CD14-positive monocyte (primary cell): ENCODE measurements around the gene OR4N5. TPM values are rescaled to one million over a fixed set of nuclear protein-coding genes. Genes with fewer than 3 reads are reported as not detected.
"Not testable (repeated sequence)": the region's sequence is repeated elsewhere in the genome, so short reads cannot be mapped to it uniquely, and the experiment has no call there.

Experiments
- DNase-seq, 3 donors: peaks; one replicate each; pipeline ENCODE4 v3.0.0-alpha.2; 2011 to 2022
- H2AFZ ChIP-seq: 2 replicates; pipeline ENCODE4 v1.6.0; 2012; ENCODE audit warnings: mild to moderate bottlenecking, low read depth, low read length, inconsistent platforms; ENCODE audit not compliant: insufficient read depth, poor library complexity, severe bottlenecking
- H3K27ac ChIP-seq, 2 donors: 1 replicate in 1 of 2; 2 replicates in 1 of 2; pipeline ENCODE4 v1.5.1; 2012 to 2013; ENCODE audit warnings: low read length in 2 of 2, control low read depth in 1 of 2, inconsistent platforms in 1 of 2, low read depth in 1 of 2, mild to moderate bottlenecking in 1 of 2
- H3K27me3 ChIP-seq, 2 donors: one replicate each; pipeline versions ENCODE4 v1.6.0 to v1.6.1; 2011 to 2013; ENCODE audit warnings: low read length in 2 of 2; ENCODE audit not compliant: control insufficient read depth in 2 of 2, insufficient read depth in 2 of 2
- H3K36me3 ChIP-seq, 2 donors: replicated peaks in 1 of 2; 1 replicate in 1 of 2; 2 replicates in 1 of 2; pipeline versions ENCODE4 v1.5.1 to v1.6.1; 2012 to 2013; ENCODE audit warnings: low read length in 2 of 2, control low read depth in 1 of 2, inconsistent platforms in 1 of 2, mild to moderate bottlenecking in 1 of 2; ENCODE audit not compliant: insufficient read depth in 2 of 2, control insufficient read depth in 1 of 2
- H3K4me1 ChIP-seq, 2 donors: 1 replicate in 1 of 2; 2 replicates in 1 of 2; pipeline versions ENCODE4 v1.5.1 to v1.6.1; 2012 to 2013; ENCODE audit warnings: low read length in 2 of 2, control low read depth in 1 of 2, inconsistent platforms in 1 of 2, mild to moderate bottlenecking in 1 of 2, moderate library complexity in 1 of 2; ENCODE audit not compliant: insufficient read depth in 2 of 2, control insufficient read depth in 1 of 2
- H3K4me2 ChIP-seq: replicated peaks from 2 replicates; pipeline ENCODE3; 2012; ENCODE audit warnings: low read length, moderate library complexity, mild to moderate bottlenecking; ENCODE audit not compliant: poor library complexity, severe bottlenecking; ENCODE audit errors: extremely low read depth
- H3K4me3 ChIP-seq, 3 experiments: fragments of 200-600 bp in 1 of 3; sonication (generic) in 1 of 3; replicated peaks in 1 of 3; 1 replicate in 2 of 3; 2 replicates in 1 of 3; pipeline ENCODE4 v1.5.1; 2011 to 2013; ENCODE audit warnings: low read length in 3 of 3, mild to moderate bottlenecking in 3 of 3, control low read depth in 2 of 3, low read depth in 2 of 3, inconsistent platforms in 1 of 3, moderate library complexity in 1 of 3
- H3K79me2 ChIP-seq: 2 replicates; pipeline ENCODE4 v1.6.0; 2012; ENCODE audit warnings: mild to moderate bottlenecking, control low read depth, inconsistent platforms, low read length, moderate library complexity; ENCODE audit not compliant: insufficient read depth
- H3K9ac ChIP-seq: 2 replicates; pipeline ENCODE4 v1.6.0; 2017; ENCODE audit warnings: low read length, mild to moderate bottlenecking; ENCODE audit not compliant: insufficient read depth, poor library complexity, severe bottlenecking
- H3K9me3 ChIP-seq, 2 donors: replicated peaks in 1 of 2; 1 replicate in 1 of 2; 2 replicates in 1 of 2; pipeline versions ENCODE4 v1.5.1 to v1.6.1; 2012 to 2013; ENCODE audit warnings: low read length in 2 of 2, control low read depth in 1 of 2; ENCODE audit not compliant: control insufficient read depth in 1 of 2, insufficient read depth in 1 of 2
- H4K20me1 ChIP-seq: 2 replicates; pipeline ENCODE4 v1.6.0; 2012; ENCODE audit warnings: mild to moderate bottlenecking, low read length, control low read depth, moderate library complexity; ENCODE audit not compliant: insufficient read depth
- H3K27ac Mint-ChIP-seq, 7 donors: one replicate each; pipeline ENCODE4 v1.8.0; 2020; ENCODE audit warnings: mild to moderate bottlenecking in 7 of 7, mixed read lengths in 7 of 7, moderate library complexity in 6 of 7, inconsistent platforms in 2 of 7
- H3K27me3 Mint-ChIP-seq, 3 donors: one replicate each; pipeline ENCODE4 v1.8.0; 2021 to 2022; ENCODE audit warnings: low read depth in 3 of 3, mild to moderate bottlenecking in 3 of 3, mixed read lengths in 3 of 3, moderate library complexity in 3 of 3, inconsistent platforms in 1 of 3
- H3K36me3 Mint-ChIP-seq, 2 donors: one replicate each; pipeline ENCODE4 v1.8.0; 2020; ENCODE audit warnings: mixed read lengths in 2 of 2, inconsistent platforms in 1 of 2, mild to moderate bottlenecking in 1 of 2
- H3K4me1 Mint-ChIP-seq: one replicate; pipeline ENCODE4 v1.8.0; 2020; ENCODE audit warnings: mild to moderate bottlenecking, mixed read lengths
- H3K4me3 Mint-ChIP-seq, 2 donors: one replicate each; pipeline ENCODE4 v1.8.0; 2020; ENCODE audit warnings: mild to moderate bottlenecking in 2 of 2, mixed read lengths in 2 of 2, moderate library complexity in 1 of 2
- H3K9me3 Mint-ChIP-seq, 7 donors: one replicate each; pipeline ENCODE4 v1.8.0; 2020 to 2022; ENCODE audit warnings: mixed read lengths in 7 of 7, mild to moderate bottlenecking in 6 of 7, moderate library complexity in 6 of 7, inconsistent platforms in 2 of 7
- intact Hi-C, 2 donors: fragments of 100-400 bp; cut with micrococcal nuclease; formaldehyde crosslinking; loops; one replicate each; pipeline versions ENCODE4 v1.15.0 to v1.15.1; 2023
- polyA plus RNA-seq, 3 donors: library from polyadenylated mRNA; depleted of rRNA in 1 of 3; unstranded in 2 of 3; stranded (reverse) in 1 of 3; fragments of 300-500 nt in 2 of 3; fragments of >200 nt in 1 of 3; fragmentation: Illumina TruSeq in 2 of 3; gene quantifications; 1 replicate in 2 of 3; 2 replicates in 1 of 3; pipeline ENCODE4 v1.2.3, GENCODE V29; 2012 to 2021
- TF ChIP-seq, protein P1 (sequence below): fragments of 200-600 bp; IDR thresholded peaks from one replicate; pipeline ENCODE4 v1.8.0; 2022; ENCODE audit warnings: antibody characterized with exemption, mild to moderate bottlenecking

The OR4N5 gene
- polyA plus RNA-seq, 3 donors, result not detected

DNA sequence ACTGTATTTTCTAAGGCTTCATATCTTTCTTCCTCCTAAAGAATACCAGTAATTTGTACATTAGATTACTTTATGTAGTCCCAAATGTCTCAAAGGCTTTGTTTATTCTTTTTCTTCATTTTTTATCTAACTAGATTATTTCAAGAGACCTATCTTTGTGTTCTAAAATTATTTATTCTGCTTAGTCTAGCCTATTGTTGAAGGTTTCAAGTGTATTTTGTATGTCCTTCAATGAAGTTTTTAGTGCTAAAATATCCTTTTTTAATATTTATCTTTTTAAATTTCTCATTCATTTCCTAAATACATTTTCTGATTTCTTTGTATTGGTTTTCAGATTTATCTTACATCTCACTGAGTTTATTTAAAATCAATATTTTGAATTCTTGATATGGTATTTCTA, 25.8 kb downstream of the OR4N5 start:
- no peak for DNase-seq

DNA sequence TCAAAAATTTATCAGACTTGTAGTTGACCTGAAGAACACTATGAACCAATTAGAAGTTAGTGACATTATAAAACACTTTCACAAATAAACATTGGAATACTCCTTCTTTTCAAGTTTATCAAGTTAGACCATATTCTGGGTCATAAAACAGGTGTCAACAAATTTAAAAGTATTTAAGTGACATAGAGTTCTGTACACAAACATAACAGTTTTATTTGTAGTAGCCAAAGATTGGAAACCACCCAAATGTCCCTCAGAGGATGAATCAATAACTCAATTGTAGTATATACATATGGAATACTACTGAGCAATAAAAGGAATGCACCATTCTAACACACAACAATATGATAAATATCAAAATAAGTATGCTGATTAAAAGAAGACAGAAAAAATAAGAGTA, 28.5 kb downstream of the OR4N5 start:
- H3K4me3 ChIP-seq, result no peak overlapping the region
- H3K9me3 Mint-ChIP-seq, result peaks cover 13 to 27% (median 22%) of the 10 kb centered on the region in 7 donors
- intact Hi-C loops, result no loop called here
- H3K27me3 ChIP-seq, result no peaks in the 10 kb centered on the region
- H3K4me3 Mint-ChIP-seq, result no peak overlapping the region
- no peaks in the 10 kb centered on the region for H3K36me3 ChIP-seq
- no peaks in the 10 kb centered on the region for H4K20me1 ChIP-seq
- peaks cover 7 to 15% of the 10 kb centered on the region in 2 donors for H3K9me3 ChIP-seq
- no peaks in the 10 kb centered on the region for H3K4me1 Mint-ChIP-seq
- no peak overlapping the region for H3K27ac ChIP-seq
- H3K79me2 ChIP-seq, result no peaks in the 10 kb centered on the region
- H3K36me3 Mint-ChIP-seq, result no peaks in the 10 kb centered on the region
- no peak overlapping the region for H3K9ac ChIP-seq
- TF ChIP-seq, protein P1, sequence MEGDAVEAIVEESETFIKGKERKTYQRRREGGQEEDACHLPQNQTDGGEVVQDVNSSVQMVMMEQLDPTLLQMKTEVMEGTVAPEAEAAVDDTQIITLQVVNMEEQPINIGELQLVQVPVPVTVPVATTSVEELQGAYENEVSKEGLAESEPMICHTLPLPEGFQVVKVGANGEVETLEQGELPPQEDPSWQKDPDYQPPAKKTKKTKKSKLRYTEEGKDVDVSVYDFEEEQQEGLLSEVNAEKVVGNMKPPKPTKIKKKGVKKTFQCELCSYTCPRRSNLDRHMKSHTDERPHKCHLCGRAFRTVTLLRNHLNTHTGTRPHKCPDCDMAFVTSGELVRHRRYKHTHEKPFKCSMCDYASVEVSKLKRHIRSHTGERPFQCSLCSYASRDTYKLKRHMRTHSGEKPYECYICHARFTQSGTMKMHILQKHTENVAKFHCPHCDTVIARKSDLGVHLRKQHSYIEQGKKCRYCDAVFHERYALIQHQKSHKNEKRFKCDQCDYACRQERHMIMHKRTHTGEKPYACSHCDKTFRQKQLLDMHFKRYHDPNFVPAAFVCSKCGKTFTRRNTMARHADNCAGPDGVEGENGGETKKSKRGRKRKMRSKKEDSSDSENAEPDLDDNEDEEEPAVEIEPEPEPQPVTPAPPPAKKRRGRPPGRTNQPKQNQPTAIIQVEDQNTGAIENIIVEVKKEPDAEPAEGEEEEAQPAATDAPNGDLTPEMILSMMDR, result no peak
- no peaks in the 10 kb centered on the region for H3K4me1 ChIP-seq
- no peak overlapping the region for H3K27ac Mint-ChIP-seq
- H3K27me3 Mint-ChIP-seq, result peaks cover 1 to 9% (median 2%) of the 10 kb centered on the region in 3 donors
- H2AFZ ChIP-seq, result no peak overlapping the region
- DNase-seq, result no peak
- no peak overlapping the region for H3K4me2 ChIP-seq

More for the DNA sequence above, 25.8 kb downstream of the OR4N5 start:
- Histone ChIP-seq H3K4me1 (no peaks in the 10 kb centered on the region), H3K4me2 (no peak overlapping the region), H3K9me3 (peaks cover 7 to 15% of the 10 kb centered on the region in 2 donors), H3K9ac (no peak overlapping the region), H3K36me3 (no peaks in the 10 kb centered on the region), H3K4me3 (no peak overlapping the region), H4K20me1 (no peaks in the 10 kb centered on the region), H2AFZ (no peak overlapping the region), H3K79me2 (no peaks in the 10 kb centered on the region), H3K27ac (no peak overlapping the region), H3K27me3 (no peaks in the 10 kb centered on the region)
- Mint-ChIP-seq H3K27me3 (peaks cover 2 to 4% (median 3%) of the 10 kb centered on the region in 3 donors), H3K36me3 (no peaks in the 10 kb centered on the region), H3K4me1 (no peaks in the 10 kb centered on the region), H3K27ac (no peak overlapping the region), H3K9me3 (peaks cover 9 to 29% (median 22%) of the 10 kb centered on the region in 7 donors), H3K4me3 (no peak overlapping the region)
- intact Hi-C loops, result no loop called here
- TF ChIP-seq, protein P1, result no peak

DNA sequence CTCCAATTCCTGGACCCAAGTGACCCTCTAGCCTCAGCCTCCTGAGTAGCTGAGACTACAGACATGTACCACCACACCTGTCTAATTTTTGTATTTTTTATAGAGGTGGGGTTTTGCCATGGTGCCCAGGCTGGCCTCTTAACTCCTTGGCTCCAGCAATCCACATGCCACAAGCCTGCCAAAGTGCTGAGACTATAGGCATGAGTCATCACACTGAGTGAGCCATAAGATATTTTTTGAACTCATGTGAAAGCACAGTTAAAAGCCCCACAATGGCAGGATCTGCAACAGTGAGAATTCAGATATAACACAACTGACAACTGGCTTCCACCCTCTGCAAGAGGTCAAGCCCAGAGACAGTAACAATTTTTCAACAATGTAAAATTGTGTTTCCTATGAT, 31.2 kb downstream of the OR4N5 start:
- H3K27me3 Mint-ChIP-seq, intact Hi-C loops, DNase-seq, H3K27ac Mint-ChIP-seq, H3K79me2 ChIP-seq, H3K4me3 ChIP-seq, H3K4me2 ChIP-seq, H3K36me3 ChIP-seq, H3K36me3 Mint-ChIP-seq, H2AFZ ChIP-seq, H3K4me1 Mint-ChIP-seq, H4K20me1 ChIP-seq, H3K4me3 Mint-ChIP-seq, H3K4me1 ChIP-seq, H3K9ac ChIP-seq, H3K27ac ChIP-seq, H3K27me3 ChIP-seq: not testable (repeated sequence)
- H3K9me3 Mint-ChIP-seq, result peaks cover 6 to 15% (median 10%) of the 10 kb centered on the region in 7 donors
- H3K9me3 ChIP-seq, result peaks cover 7 to 13% of the 10 kb centered on the region in 2 donors

DNA sequence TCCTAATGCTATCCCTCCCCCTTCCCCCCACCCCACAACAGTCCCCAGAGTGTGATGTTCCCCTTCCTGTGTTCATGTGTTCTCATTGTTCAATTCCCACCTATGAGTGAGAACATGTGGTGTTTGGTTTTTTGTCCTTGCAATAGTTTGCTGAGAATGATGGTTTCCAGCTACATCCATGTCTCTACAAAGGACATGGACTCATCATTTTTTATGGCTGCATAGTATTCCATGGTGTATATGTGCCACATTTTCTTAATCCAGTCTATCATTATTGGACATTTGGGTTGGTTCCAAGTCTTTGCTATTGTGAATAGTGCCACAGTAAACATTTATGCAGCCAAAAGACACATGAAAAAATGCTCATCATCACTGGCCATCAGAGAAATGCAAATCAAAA, 35.6 kb downstream of the OR4N5 start:
- H3K36me3 Mint-ChIP-seq, H3K27me3 ChIP-seq, intact Hi-C loops, H3K4me3 Mint-ChIP-seq, H3K4me3 ChIP-seq, H3K9me3 ChIP-seq, DNase-seq, H3K36me3 ChIP-seq, H3K27ac Mint-ChIP-seq, H3K4me1 ChIP-seq, H3K4me2 ChIP-seq, H2AFZ ChIP-seq, H3K79me2 ChIP-seq, H3K4me1 Mint-ChIP-seq, H3K9ac ChIP-seq, H3K27me3 Mint-ChIP-seq, H3K27ac ChIP-seq, H4K20me1 ChIP-seq: not testable (repeated sequence)
- H3K9me3 Mint-ChIP-seq, result peaks cover 3 to 14% (median 5%) of the 10 kb centered on the region in 7 donors
